SK-N-SH treated with all-trans-retinoic acid at 6 μM for 48 hours (cell line): ENCODE results near the gene PDE1C.

ENCODE experiments used
- GLIS3 ChIP-seq: fragments of 250-450 bp; sonication (Bioruptor Pico); IDR thresholded peaks from 2 replicates; pipeline ENCODE4 v1.5.0; 2020; ENCODE audit warnings: mild to moderate bottlenecking, moderate library complexity
- PATZ1 ChIP-seq: fragments of 250-450 bp; sonication (Bioruptor Pico); IDR thresholded peaks from 2 replicates; pipeline ENCODE4 v1.8.0; 2020; ENCODE audit warnings: mild to moderate bottlenecking, moderate library complexity, borderline replicate concordance
- POU6F1 ChIP-seq: fragments of 250-450 bp; sonication (Bioruptor Pico); IDR thresholded peaks from 2 replicates; pipeline ENCODE4 v1.8.0; 2021; ENCODE audit warnings: low read depth, mild to moderate bottlenecking, moderate library complexity, borderline replicate concordance
- RARB ChIP-seq: fragments of 250-450 bp; sonication (Bioruptor Pico); IDR thresholded peaks from 2 replicates; pipeline ENCODE4 v1.8.0; 2021; ENCODE audit warnings: mild to moderate bottlenecking, moderate library complexity
- ZFP30 ChIP-seq: fragments of 450-650 bp; formaldehyde crosslinking; IDR thresholded peaks from 2 replicates; pipeline ENCODE4 v1.5.0; 2022; ENCODE audit warnings: mild to moderate bottlenecking, moderate library complexity
- ZNF8 ChIP-seq: fragments of 450-650 bp; formaldehyde crosslinking; IDR thresholded peaks from 2 replicates; pipeline ENCODE4 v1.5.0; 2020; ENCODE audit warnings: mild to moderate bottlenecking, moderate library complexity

GRCh38 chr7:31962246-31962645 lies 108.0 kb downstream of the PDE1C start:
- TF ChIP-seq GLIS3 (CRISPR knock-in tag) (no peak), ZFP30 (CRISPR knock-in tag) (no peak), RARB (CRISPR knock-in tag) (no peak), ZNF8 (CRISPR knock-in tag) (no peak), PATZ1 (CRISPR knock-in tag) (no peak), POU6F1 (CRISPR knock-in tag) (no peak)
